Thymus (tissue), 11 donors: ENCODE measurements around the gene B3GAT2. TPM values are rescaled to one million over a fixed set of nuclear protein-coding genes. Genes with fewer than 3 reads are reported as not detected.

ENCODE experiments used
- DNase-seq, 9 donors: peaks; one replicate each; pipeline ENCODE4 v3.0.0-alpha.2; 2013; ENCODE audit warnings: low spot score in 9 of 9, low read depth in 6 of 9, missing footprints in 1 of 9
- H3K27ac ChIP-seq, 2 donors: one replicate each; pipeline ENCODE4 v1.5.1; 2013; ENCODE audit warnings: control low read depth in 1 of 2, low read depth in 1 of 2, low read length in 1 of 2, mild to moderate bottlenecking in 1 of 2, moderate library complexity in 1 of 2
- H3K27me3 ChIP-seq, 2 donors: one replicate each; pipeline ENCODE4 v1.5.1; 2013; ENCODE audit warnings: low read length in 1 of 2; ENCODE audit not compliant: control insufficient read depth in 2 of 2, insufficient read depth in 1 of 2
- H3K36me3 ChIP-seq, 2 donors: one replicate each; pipeline ENCODE4 v1.5.1; 2013; ENCODE audit warnings: low read length in 1 of 2, mild to moderate bottlenecking in 1 of 2, moderate library complexity in 1 of 2; ENCODE audit not compliant: control insufficient read depth in 2 of 2, insufficient read depth in 2 of 2
- H3K4me1 ChIP-seq, 2 donors: one replicate each; pipeline ENCODE4 v1.5.1; 2013; ENCODE audit warnings: low read length in 2 of 2; ENCODE audit not compliant: control insufficient read depth in 2 of 2, insufficient read depth in 2 of 2
- H3K4me3 ChIP-seq, 2 donors: one replicate each; pipeline ENCODE4 v1.5.1; 2013; ENCODE audit warnings: low read length in 2 of 2, control low read depth in 1 of 2, mild to moderate bottlenecking in 1 of 2
- H3K9me3 ChIP-seq, 2 donors: one replicate each; pipeline ENCODE4 v1.5.1; 2013; ENCODE audit warnings: low read length in 1 of 2, mild to moderate bottlenecking in 1 of 2; ENCODE audit not compliant: control insufficient read depth in 2 of 2, insufficient read depth in 1 of 2
- WGBS: extraction: QIAGEN DNeasy Blood & Tissue Kit; methylation state at CpG from one replicate; pipeline ENCODE4 v1.1.7; 2013; 5-methylcytosine and 5-hydroxymethylcytosine counted together
- polyA plus RNA-seq: library from polyadenylated mRNA; stranded (reverse); fragments of 200-250 nt; gene quantifications from one replicate; pipeline ENCODE4 v1.2.3, GENCODE V29; 2013
- total RNA-seq: library from RNA; stranded (reverse); fragments of 120-200 nt; gene quantifications from one replicate; pipeline ENCODE4 v1.2.4, GENCODE V29; 2013
- donor health status: healthy.

Gene B3GAT2
- total and polyA plus RNA-seq, 2 donors: 0.46 to 1.3 TPM

GRCh38 chr6:70813885-70814284, 143.0 kb downstream of the B3GAT2 start:
- H3K9me3 ChIP-seq: no peaks in the 10 kb centered on the region
- H3K27ac ChIP-seq: no peak overlapping the region
- no peaks in the 10 kb centered on the region for H3K27me3 ChIP-seq
- H3K4me1 ChIP-seq: no peaks in the 10 kb centered on the region
- no peak overlapping the region for H3K4me3 ChIP-seq
- no peaks in the 10 kb centered on the region for H3K36me3 ChIP-seq
- DNase-seq: no peak
- 87% methylated on average over 3 of the region's 3 CpGs for WGBS

- H3K4me3 ChIP-seq: no peak overlapping the region
- H3K9me3 ChIP-seq: no peaks in the 10 kb centered on the region
- no peaks in the 10 kb centered on the region for H3K27me3 ChIP-seq
- no peak for DNase-seq
- no peaks in the 10 kb centered on the region for H3K36me3 ChIP-seq
- no peak overlapping the region for H3K27ac ChIP-seq
- 96% methylated on average over 6 of the region's 6 CpGs for WGBS
- H3K4me1 ChIP-seq: no peaks in the 10 kb centered on the region
These were observed 145.1 kb downstream of the B3GAT2 start for GRCh38 chr6:70811788-70812187.
